Measurements from ENCODE around the gene NDUFAF2. TPM values are rescaled to one million over a fixed set of nuclear protein-coding genes. Genes with fewer than 3 reads are reported as not detected.

The NDUFAF2 gene
- total RNA-seq, 4 donors from 2014 or later: 28.0 to 38.2 (median 31.2) TPM

GRCh38 chr5:61098251-61098995, 153.4 kb downstream of the NDUFAF2 start:
- Histone ChIP-seq H3K36me3 (peaks cover 0 to 28% (median 0%) of the 10 kb centered on the region in 3 donors), H3K4me3 (no peak overlapping the region), H3K27ac (no peak overlapping the region), H3K27me3 (no peaks in the 10 kb centered on the region), H3K4me1 (peaks cover 0 to under 1% (median 0%) of the 10 kb centered on the region in 3 donors), H3K9me3 (no peaks in the 10 kb centered on the region)
- intact Hi-C loops (cut with DNase I): no loop called here
- no peak for DNase-seq
- WGBS, 2 donors: 88% methylated on average over 1 of the region's 1 CpG
- TF ChIP-seq CTCF (IDR thresholded peaks at IDR 0.05) (no peak), POLR2A (IDR thresholded peaks at IDR 0.05) (no peak)

GRCh38 chr5:61100437-61100836, 155.4 kb downstream of the NDUFAF2 start:
- no peak overlapping the region for H3K27ac ChIP-seq
- H3K36me3 ChIP-seq: peaks cover 0 to 28% (median 0%) of the 10 kb centered on the region in 3 donors
- no peak for DNase-seq
- no peaks in the 10 kb centered on the region for H3K9me3 ChIP-seq
- H3K27me3 ChIP-seq: no peaks in the 10 kb centered on the region
- TF ChIP-seq POLR2A (IDR thresholded peaks at IDR 0.05): no peak
- TF ChIP-seq CTCF (IDR thresholded peaks at IDR 0.05): no peak
- H3K4me1 ChIP-seq: no peaks in the 10 kb centered on the region
- WGBS, 2 donors: 64 to 73% methylated on average over 4 of the region's 4 CpGs
- intact Hi-C loops (cut with DNase I): no loop called here
- no peak overlapping the region for H3K4me3 ChIP-seq

GRCh38 chr5:61114441-61114840, 169.4 kb downstream of the NDUFAF2 start:
- TF ChIP-seq POLR2A (IDR thresholded peaks at IDR 0.05) (no peak), CTCF (IDR thresholded peaks at IDR 0.05) (no peak)
- no peaks in the 10 kb centered on the region for H3K27me3 ChIP-seq
- H3K27ac ChIP-seq: no peak overlapping the region
- intact Hi-C loops (cut with DNase I): no loop called here
- peaks cover 0 to 4% (median 0%) of the 10 kb centered on the region in 3 donors for H3K4me1 ChIP-seq
- 44 to 80% methylated on average over 1 of the region's 1 CpG for WGBS, 2 donors
- H3K9me3 ChIP-seq: peaks cover 0 to 8% (median 0%) of the 10 kb centered on the region in 3 donors
- H3K4me3 ChIP-seq: no peak overlapping the region
- DNase-seq: no peak
- no peaks in the 10 kb centered on the region for H3K36me3 ChIP-seq

- Histone ChIP-seq H3K9me3 (peaks cover 0 to 8% (median 0%) of the 10 kb centered on the region in 3 donors), H3K4me3 (no peak overlapping the region), H3K27me3 (no peaks in the 10 kb centered on the region), H3K4me1 (peaks cover 0 to 4% (median 0%) of the 10 kb centered on the region in 3 donors), H3K27ac (no peak overlapping the region), H3K36me3 (no peaks in the 10 kb centered on the region)
- intact Hi-C loops (cut with DNase I): no loop called here
- TF ChIP-seq POLR2A (IDR thresholded peaks at IDR 0.05): no peak
- TF ChIP-seq CTCF (IDR thresholded peaks at IDR 0.05): no peak
- WGBS, 2 donors: 77 to 100% methylated on average over 3 of the region's 3 CpGs
- DNase-seq: no peak
Observed at GRCh38 chr5:61115968-61116367, 171.0 kb downstream of the NDUFAF2 start.

- Histone ChIP-seq H3K9me3 (no peaks in the 10 kb centered on the region), H3K4me1 (peaks cover 0 to 4% (median 0%) of the 10 kb centered on the region in 3 donors), H3K36me3 (no peaks in the 10 kb centered on the region), H3K4me3 (no peak overlapping the region), H3K27ac (no peak overlapping the region), H3K27me3 (no peaks in the 10 kb centered on the region)
- 84 to 88% methylated on average over 1 of the region's 1 CpG for WGBS, 2 donors
- intact Hi-C loops (cut with DNase I): no loop called here
- no peak for TF ChIP-seq CTCF (IDR thresholded peaks at IDR 0.05)
- DNase-seq: no peak
Observed at GRCh38 chr5:61119066-61119465, 174.1 kb downstream of the NDUFAF2 start.

All from esophagus squamous epithelium (tissue), 5 donors.